Cardiac fibroblast (primary cell): ENCODE data around the gene ARHGEF11.

ENCODE experiments used
- DNase-seq, 2 donors: peaks; one replicate each; pipeline versions ENCODE4 v3.0.0 to v3.0.0-alpha.2; 2010; ENCODE audit warnings: low read depth in 2 of 2
- H3K4me3 ChIP-seq, 2 donors: replicated peaks in 1 of 2; 1 replicate in 1 of 2; 2 replicates in 1 of 2; pipeline ENCODE4 v1.5.1; 2011; ENCODE audit warnings: low read depth in 2 of 2, low read length in 2 of 2, mild to moderate bottlenecking in 2 of 2, moderate library complexity in 1 of 2
- TF ChIP-seq, protein P1 (sequence below): IDR thresholded peaks from one replicate; pipeline ENCODE4 v1.5.1; 2011; ENCODE audit warnings: low read depth, mild to moderate bottlenecking, low read length, inconsistent platforms

Gene ARHGEF11

DNA sequence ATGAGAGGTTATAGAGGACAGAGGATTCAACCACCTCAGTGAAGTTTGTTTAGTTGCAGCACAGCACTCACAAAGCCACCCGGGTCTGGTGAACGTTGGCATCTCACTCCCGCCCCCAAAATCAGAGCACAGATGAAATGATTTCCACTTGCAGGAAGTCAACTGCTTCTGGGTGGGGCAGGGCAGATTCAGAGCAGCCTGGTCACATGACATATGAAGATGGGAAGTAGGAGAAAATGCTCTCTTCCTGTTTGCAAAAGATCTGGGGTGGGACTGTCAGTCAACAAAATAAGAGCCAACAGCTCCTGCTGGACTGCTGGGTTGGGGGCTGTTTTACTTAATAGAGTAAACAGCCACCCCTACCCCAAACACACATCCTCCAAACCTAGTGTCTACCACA is 81.9 kb downstream of the ARHGEF11 start:
- TF ChIP-seq, protein P1, sequence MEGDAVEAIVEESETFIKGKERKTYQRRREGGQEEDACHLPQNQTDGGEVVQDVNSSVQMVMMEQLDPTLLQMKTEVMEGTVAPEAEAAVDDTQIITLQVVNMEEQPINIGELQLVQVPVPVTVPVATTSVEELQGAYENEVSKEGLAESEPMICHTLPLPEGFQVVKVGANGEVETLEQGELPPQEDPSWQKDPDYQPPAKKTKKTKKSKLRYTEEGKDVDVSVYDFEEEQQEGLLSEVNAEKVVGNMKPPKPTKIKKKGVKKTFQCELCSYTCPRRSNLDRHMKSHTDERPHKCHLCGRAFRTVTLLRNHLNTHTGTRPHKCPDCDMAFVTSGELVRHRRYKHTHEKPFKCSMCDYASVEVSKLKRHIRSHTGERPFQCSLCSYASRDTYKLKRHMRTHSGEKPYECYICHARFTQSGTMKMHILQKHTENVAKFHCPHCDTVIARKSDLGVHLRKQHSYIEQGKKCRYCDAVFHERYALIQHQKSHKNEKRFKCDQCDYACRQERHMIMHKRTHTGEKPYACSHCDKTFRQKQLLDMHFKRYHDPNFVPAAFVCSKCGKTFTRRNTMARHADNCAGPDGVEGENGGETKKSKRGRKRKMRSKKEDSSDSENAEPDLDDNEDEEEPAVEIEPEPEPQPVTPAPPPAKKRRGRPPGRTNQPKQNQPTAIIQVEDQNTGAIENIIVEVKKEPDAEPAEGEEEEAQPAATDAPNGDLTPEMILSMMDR: no peak
- peak in 1 of 2 donors; percentile 15 for DNase-seq
- H3K4me3 ChIP-seq: no peak overlapping the region

DNA sequence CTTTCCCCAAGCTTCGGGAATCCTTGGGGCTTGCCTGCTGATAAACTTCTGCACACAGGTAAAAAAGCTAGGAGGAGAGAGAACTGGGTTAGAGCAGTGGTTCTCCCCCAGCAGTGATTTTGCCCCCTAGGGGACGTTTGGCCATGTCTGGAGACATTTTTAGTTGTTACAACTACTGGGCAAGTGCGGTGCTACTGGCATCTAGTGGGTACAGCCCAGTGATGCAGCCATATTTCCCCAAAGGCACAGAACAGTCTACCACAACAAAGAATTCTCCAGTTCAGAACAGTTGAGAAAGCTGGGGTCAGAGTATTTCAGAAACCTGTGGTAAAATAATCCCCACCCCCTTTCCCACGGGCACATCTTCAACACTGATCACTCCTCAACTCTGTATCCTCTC is 83.8 kb downstream of the ARHGEF11 start:
- DNase-seq: peak in 1 of 2 donors; percentile 4
- TF ChIP-seq, protein P1: peak; percentile 3
- H3K4me3 ChIP-seq: no peak overlapping the region

DNA sequence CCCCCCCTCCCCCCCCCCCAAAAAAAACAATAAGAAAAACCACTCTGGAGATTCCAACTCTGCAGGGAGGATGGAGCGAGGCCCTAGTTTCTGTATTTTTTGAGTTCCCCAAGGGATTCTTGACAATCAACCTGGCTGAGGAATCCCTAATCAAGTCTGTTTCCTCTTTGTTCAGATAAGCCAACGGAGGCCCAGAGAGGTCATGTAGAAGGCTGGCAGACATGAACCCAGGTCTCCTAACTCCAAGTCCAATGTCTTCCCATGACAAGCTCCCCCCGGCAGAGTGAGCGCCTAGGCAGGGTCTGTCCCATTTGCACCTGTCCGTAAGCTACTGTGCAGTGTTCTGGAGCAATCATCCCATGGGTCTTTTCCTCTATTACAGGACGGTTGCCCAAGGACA is 85.6 kb downstream of the ARHGEF11 start:
- H3K4me3 ChIP-seq: no peak overlapping the region
- TF ChIP-seq, protein P1: no peak
- no peak for DNase-seq

DNA sequence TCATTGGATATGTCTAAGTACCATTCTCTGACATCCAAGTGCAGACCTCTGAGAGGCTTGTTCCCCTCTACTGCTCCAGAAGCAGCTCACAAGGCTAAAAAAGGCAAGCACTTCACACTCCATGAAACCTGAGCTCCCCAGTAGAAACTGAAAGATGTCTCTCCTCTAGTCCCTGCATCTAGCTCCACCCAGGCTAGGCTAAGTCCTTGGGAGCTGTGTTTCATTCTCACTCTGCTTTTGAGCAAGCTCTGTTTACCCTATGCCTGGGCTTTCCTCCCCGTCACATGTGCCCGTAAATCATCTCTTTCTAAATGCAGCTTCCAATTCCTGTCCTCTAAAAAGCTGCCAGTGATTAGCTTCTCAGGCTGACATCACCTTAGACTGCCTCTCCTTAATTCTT is 86.1 kb downstream of the ARHGEF11 start:
- H3K4me3 ChIP-seq: no peak overlapping the region
- no peak for DNase-seq
- TF ChIP-seq, protein P1: no peak

DNA sequence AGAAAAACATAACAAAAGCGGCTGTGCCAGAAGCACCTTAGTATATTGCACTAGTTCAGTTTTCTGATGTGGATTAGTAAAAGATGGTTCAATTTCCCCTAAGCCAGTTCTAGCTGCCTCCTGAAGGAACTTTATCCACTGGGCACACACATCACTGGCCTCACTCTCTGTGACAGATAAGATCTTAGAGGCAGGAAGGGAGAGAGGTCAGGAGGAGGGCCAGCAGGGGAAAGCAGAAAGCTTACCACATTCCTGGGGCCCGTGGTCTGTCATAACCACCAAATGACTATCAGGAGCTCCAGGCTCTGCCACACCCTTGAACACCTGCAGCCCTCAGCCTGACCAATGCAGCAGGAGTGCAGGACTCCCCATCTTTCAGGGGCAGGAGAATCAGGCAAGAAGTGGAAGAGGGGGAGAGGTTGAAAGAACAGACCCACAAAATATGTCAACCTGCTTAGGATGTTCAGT is 87.3 kb downstream of the ARHGEF11 start:
- TF ChIP-seq, protein P1: no peak
- DNase-seq: no peak
- H3K4me3 ChIP-seq: no peak overlapping the region

DNA sequence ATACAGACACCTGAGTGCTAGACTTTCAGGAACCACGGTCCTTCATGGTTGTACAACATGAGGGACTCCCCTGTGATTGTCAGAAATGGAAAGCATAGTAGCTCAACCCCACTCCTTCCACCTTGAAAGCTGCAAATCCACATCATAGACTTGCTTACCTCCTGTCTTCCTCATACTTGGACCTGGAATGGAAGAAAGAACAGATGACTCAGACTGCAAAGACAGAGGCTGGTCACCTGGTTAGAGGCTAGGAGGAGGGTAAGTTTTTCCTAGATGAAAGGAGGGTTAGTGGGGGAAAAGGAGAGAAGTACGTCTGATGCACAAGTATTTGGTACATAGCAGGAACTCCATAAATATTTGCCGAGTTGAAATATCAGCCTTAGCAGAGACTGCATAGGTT is 87.9 kb downstream of the ARHGEF11 start:
- H3K4me3 ChIP-seq: no peak overlapping the region
- TF ChIP-seq, protein P1: no peak
- DNase-seq: no peak

DNA sequence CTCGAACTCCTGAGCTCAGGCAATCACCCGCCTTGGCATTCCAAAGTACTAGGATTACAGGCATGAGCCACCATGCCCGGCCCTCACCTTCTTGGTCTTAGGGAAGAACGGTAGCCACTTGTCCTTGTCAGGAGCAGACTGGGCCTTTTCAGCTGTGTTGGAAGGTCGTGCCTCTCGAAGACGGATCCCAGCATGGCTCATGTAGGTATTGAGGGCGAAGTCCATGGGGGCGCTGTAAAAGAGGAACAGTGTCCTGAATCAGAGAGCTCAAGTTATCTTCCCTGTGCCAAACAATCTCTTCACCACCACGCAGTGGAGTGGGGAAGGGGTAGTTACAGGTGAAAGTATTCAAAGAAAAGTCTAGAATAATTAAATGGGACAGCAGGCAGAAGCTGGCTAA is 89.2 kb downstream of the ARHGEF11 start:
- no peak for DNase-seq
- TF ChIP-seq, protein P1: no peak
- H3K4me3 ChIP-seq: no peak overlapping the region
